ENCODE measurements around the gene ERI3.

The ERI3 gene

GRCh38 chr1:44361478-44361877, 6.4 kb upstream of the ERI3 start:
- Histone ChIP-seq H3K4me1 (ENCODE audit: insufficient read depth, low read length) (no peaks in the 10 kb centered on the region), H3K9ac (ENCODE audit: low read depth, low read length) (no peak overlapping the region), H3K9me3 (ENCODE audit: insufficient read depth, low read length, severe bottlenecking) (no peaks in the 10 kb centered on the region), H3K4me2 (ENCODE audit: insufficient read depth, low read length) (no peak overlapping the region), H3K79me2 (ENCODE audit: insufficient read depth, low read length) (no peaks in the 10 kb centered on the region), H2AFZ (ENCODE audit: low read depth, low read length) (no peak overlapping the region), H4K20me1 (ENCODE audit: insufficient read depth, low read length) (no peaks in the 10 kb centered on the region), H3K4me3 (ENCODE audit: low read depth in 1 of 2, low read length in 2 of 2) (no peak overlapping the region), H3K36me3 (ENCODE audit: insufficient read depth, low read length) (no peaks in the 10 kb centered on the region), H3K27ac (ENCODE audit: low read length) (no peak overlapping the region), H3K27me3 (ENCODE audit: insufficient read depth, low read length, poor library complexity) (peaks cover 7% of the 10 kb centered on the region)
- ATAC-seq (ENCODE audit: insufficient read depth, low read depth) = no peak
- TF ChIP-seq, protein P1, sequence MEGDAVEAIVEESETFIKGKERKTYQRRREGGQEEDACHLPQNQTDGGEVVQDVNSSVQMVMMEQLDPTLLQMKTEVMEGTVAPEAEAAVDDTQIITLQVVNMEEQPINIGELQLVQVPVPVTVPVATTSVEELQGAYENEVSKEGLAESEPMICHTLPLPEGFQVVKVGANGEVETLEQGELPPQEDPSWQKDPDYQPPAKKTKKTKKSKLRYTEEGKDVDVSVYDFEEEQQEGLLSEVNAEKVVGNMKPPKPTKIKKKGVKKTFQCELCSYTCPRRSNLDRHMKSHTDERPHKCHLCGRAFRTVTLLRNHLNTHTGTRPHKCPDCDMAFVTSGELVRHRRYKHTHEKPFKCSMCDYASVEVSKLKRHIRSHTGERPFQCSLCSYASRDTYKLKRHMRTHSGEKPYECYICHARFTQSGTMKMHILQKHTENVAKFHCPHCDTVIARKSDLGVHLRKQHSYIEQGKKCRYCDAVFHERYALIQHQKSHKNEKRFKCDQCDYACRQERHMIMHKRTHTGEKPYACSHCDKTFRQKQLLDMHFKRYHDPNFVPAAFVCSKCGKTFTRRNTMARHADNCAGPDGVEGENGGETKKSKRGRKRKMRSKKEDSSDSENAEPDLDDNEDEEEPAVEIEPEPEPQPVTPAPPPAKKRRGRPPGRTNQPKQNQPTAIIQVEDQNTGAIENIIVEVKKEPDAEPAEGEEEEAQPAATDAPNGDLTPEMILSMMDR (IDR thresholded peaks at IDR 0.05; ENCODE audit: borderline replicate concordance, extremely low read depth, low read length, poor library complexity, severe bottlenecking) = no peak
- TF ChIP-seq EZH2 (IDR thresholded peaks at IDR 0.05; ENCODE audit: borderline replicate concordance, low read depth, low read length, severe bottlenecking) = no peak
- no peak for DNase-seq

GRCh38 chr1:44359234-44359935, 4.3 kb upstream of the ERI3 start:
- H3K4me1 ChIP-seq (ENCODE audit: insufficient read depth, low read length) = peaks cover 12% of the 10 kb centered on the region
- peaks cover 6% of the 10 kb centered on the region for H3K27me3 ChIP-seq (ENCODE audit: insufficient read depth, low read length, poor library complexity)
- H3K27ac ChIP-seq (ENCODE audit: low read length) = no peak overlapping the region
- TF ChIP-seq EZH2 (IDR thresholded peaks at IDR 0.05; ENCODE audit: borderline replicate concordance, low read depth, low read length, severe bottlenecking) = no peak
- TF ChIP-seq, protein P1 (IDR thresholded peaks at IDR 0.05; ENCODE audit: borderline replicate concordance, extremely low read depth, low read length, poor library complexity, severe bottlenecking) = no peak
- DNase-seq = no peak
- H3K36me3 ChIP-seq (ENCODE audit: insufficient read depth, low read length) = no peaks in the 10 kb centered on the region
- peaks cover 5% of the 10 kb centered on the region for H3K79me2 ChIP-seq (ENCODE audit: insufficient read depth, low read length)
- no peak overlapping the region for H2AFZ ChIP-seq (ENCODE audit: low read depth, low read length)
- H3K4me2 ChIP-seq (ENCODE audit: insufficient read depth, low read length) = no peak overlapping the region
- no peaks in the 10 kb centered on the region for H4K20me1 ChIP-seq (ENCODE audit: insufficient read depth, low read length)
- H3K4me3 ChIP-seq (ENCODE audit: low read depth in 1 of 2, low read length in 2 of 2) = no peak overlapping the region
- H3K9ac ChIP-seq (ENCODE audit: low read depth, low read length) = no peak overlapping the region
- no peaks in the 10 kb centered on the region for H3K9me3 ChIP-seq (ENCODE audit: insufficient read depth, low read length, severe bottlenecking)
- ATAC-seq (ENCODE audit: insufficient read depth, low read depth) = no peak

- no peaks in the 10 kb centered on the region for H3K9me3 ChIP-seq (ENCODE audit: insufficient read depth, low read length, severe bottlenecking)
- H3K4me1 ChIP-seq (ENCODE audit: insufficient read depth, low read length) = peaks cover 27% of the 10 kb centered on the region
- no peak overlapping the region for H3K9ac ChIP-seq (ENCODE audit: low read depth, low read length)
- TF ChIP-seq EZH2 (IDR thresholded peaks at IDR 0.05; ENCODE audit: borderline replicate concordance, low read depth, low read length, severe bottlenecking) = no peak
- TF ChIP-seq, protein P1 (IDR thresholded peaks at IDR 0.05; ENCODE audit: borderline replicate concordance, extremely low read depth, low read length, poor library complexity, severe bottlenecking) = no peak
- H3K27me3 ChIP-seq (ENCODE audit: insufficient read depth, low read length, poor library complexity) = peaks cover under 1% of the 10 kb centered on the region
- H3K27ac ChIP-seq (ENCODE audit: low read length) = no peak overlapping the region
- no peaks in the 10 kb centered on the region for H4K20me1 ChIP-seq (ENCODE audit: insufficient read depth, low read length)
- no peak overlapping the region for H3K4me2 ChIP-seq (ENCODE audit: insufficient read depth, low read length)
- no peaks in the 10 kb centered on the region for H3K36me3 ChIP-seq (ENCODE audit: insufficient read depth, low read length)
- ATAC-seq (ENCODE audit: insufficient read depth, low read depth) (no peak), DNase-seq (no peak)
- no peak overlapping the region for H3K4me3 ChIP-seq (ENCODE audit: low read depth in 1 of 2, low read length in 2 of 2)
- no peak overlapping the region for H2AFZ ChIP-seq (ENCODE audit: low read depth, low read length)
- H3K79me2 ChIP-seq (ENCODE audit: insufficient read depth, low read length) = peaks cover 22% of the 10 kb centered on the region
These were observed 2.7 kb upstream of the ERI3 start for GRCh38 chr1:44357710-44358109.

Measured in DND-41 (cell line).